Non-pigmented ciliary epithelial cell (primary cell): ENCODE measurements around the gene GAS2L2.
"Not testable (repeated sequence)": the region's sequence is repeated elsewhere in the genome, so short reads cannot be mapped to it uniquely, and the experiment has no call there.

Experiments
- DNase-seq: peaks from one replicate; pipeline ENCODE4 v3.0.0-alpha.2; 2010; ENCODE audit warnings: low read depth

The GAS2L2 gene

GRCh38 chr17:35773129-35773528 is 20.1 kb upstream of the GAS2L2 start:
- DNase-seq: no peak

GRCh38 chr17:35769895-35770486 is 17.0 kb upstream of the GAS2L2 start:
- DNase-seq: no peak

- DNase-seq: no peak
Measured at GRCh38 chr17:35768797-35769196, 15.8 kb upstream of the GAS2L2 start.

- no peak for DNase-seq
Measured at GRCh38 chr17:35766903-35767510, 14.0 kb upstream of the GAS2L2 start.

- DNase-seq: no peak
Measured at GRCh38 chr17:35766489-35766877, 13.4 kb upstream of the GAS2L2 start.

- DNase-seq: no peak
Measured at GRCh38 chr17:35765756-35766488, 12.9 kb upstream of the GAS2L2 start.

- no peak for DNase-seq
Measured at GRCh38 chr17:35765086-35765710, 12.2 kb upstream of the GAS2L2 start.

GRCh38 chr17:35764123-35764991 is 11.3 kb upstream of the GAS2L2 start:
- no peak for DNase-seq

GRCh38 chr17:35763767-35764122 is 10.7 kb upstream of the GAS2L2 start:
- DNase-seq: no peak

GRCh38 chr17:35761601-35762000 is 8.6 kb upstream of the GAS2L2 start:
- DNase-seq: no peak

GRCh38 chr17:35760587-35760986 is 7.5 kb upstream of the GAS2L2 start, which contains the start of gene C17orf50:
Gene C17orf50 (plus strand): TSS chr17:35760887. CDS start chr17:35760942, 55 bp downstream.
- no peak for DNase-seq

- no peak for DNase-seq
Measured at GRCh38 chr17:35757243-35757642, 4.2 kb upstream of the GAS2L2 start.

- DNase-seq: no peak
Measured at GRCh38 chr17:35752471-35752870, 568 bp downstream of the GAS2L2 start.

GRCh38 chr17:35751541-35751940 is 1.5 kb downstream of the GAS2L2 start:
- not testable (repeated sequence) for DNase-seq

- DNase-seq: no peak
Measured at GRCh38 chr17:35750526-35751395, 2.3 kb downstream of the GAS2L2 start.

- no peak for DNase-seq
Measured at GRCh38 chr17:35749560-35750412, 3.3 kb downstream of the GAS2L2 start.

- no peak for DNase-seq
Measured at GRCh38 chr17:35748979-35749378, 4.1 kb downstream of the GAS2L2 start.

GRCh38 chr17:35748341-35748841 is 4.6 kb downstream of the GAS2L2 start:
- no peak for DNase-seq

- DNase-seq: peak; percentile 47
Measured at GRCh38 chr17:35747540-35748017, 5.5 kb downstream of the GAS2L2 start.
